ENCODE results near the gene GPA33. TPM values are rescaled to one million over a fixed set of nuclear protein-coding genes. Genes with fewer than 3 reads are reported as not detected.

The GPA33 gene
- total RNA-seq, 1 experiment from 2014 or later = not detected

- Histone ChIP-seq H3K9ac (ENCODE audit: extremely low read depth, insufficient read length, low read length) (no peak overlapping the region), H4K91ac (ENCODE audit: insufficient read length, low read depth, low read length) (no peak overlapping the region), H3K4me2 (ENCODE audit: insufficient read depth, insufficient read length, low read length) (no peak overlapping the region), H3K23me2 (ENCODE audit: insufficient read length, low read depth, low read length, poor library complexity, severe bottlenecking) (no peaks in the 10 kb centered on the region), H3T11ph (ENCODE audit: low read length) (no peak overlapping the region), H4K5ac (ENCODE audit: insufficient read length, low read depth, low read length) (no peak overlapping the region), H3K27ac (ENCODE audit: insufficient read length, low read depth, low read length) (no peak overlapping the region), H3K9me3 (ENCODE audit: control insufficient read depth, low read depth, low read length) (no peaks in the 10 kb centered on the region), H4K8ac (replicated peaks; ENCODE audit: insufficient read length, low read depth, low read length) (no peak overlapping the region), H3K4me1 (ENCODE audit: insufficient read depth, low read length) (no peaks in the 10 kb centered on the region), H3K27me3 (ENCODE audit: insufficient read depth, low read length) (no peaks in the 10 kb centered on the region), H3K14ac (ENCODE audit: insufficient read depth, low read length) (no peak overlapping the region), H3K23ac (ENCODE audit: insufficient read length, low read depth, low read length) (no peak overlapping the region), H3K56ac (ENCODE audit: insufficient read length, low read depth, low read length) (no peak overlapping the region), H2AFZ (ENCODE audit: low read length) (no peak overlapping the region), H2BK120ac (ENCODE audit: low read depth, low read length, poor library complexity, severe bottlenecking) (no peak overlapping the region), H3K79me2 (ENCODE audit: insufficient read depth, low read length) (no peaks in the 10 kb centered on the region), H2AK5ac (ENCODE audit: insufficient read length, low read length) (no peak overlapping the region), H4K20me1 (ENCODE audit: control insufficient read depth, insufficient read depth, insufficient read length) (no peaks in the 10 kb centered on the region), H3K4ac (ENCODE audit: low read depth, low read length) (no peak overlapping the region), H2BK15ac (ENCODE audit: low read depth, low read length) (no peak overlapping the region), H2BK5ac (ENCODE audit: insufficient read length, low read length) (no peak overlapping the region), H3K79me1 (ENCODE audit: insufficient read depth, low read depth, low read length, poor library complexity, severe bottlenecking) (no peaks in the 10 kb centered on the region), H2BK12ac (ENCODE audit: insufficient read length, low read depth, low read length) (no peak overlapping the region), H3K18ac (ENCODE audit: insufficient read length, low read depth, low read length) (no peak overlapping the region), H2BK20ac (ENCODE audit: low read depth, low read length, poor library complexity, severe bottlenecking) (no peak overlapping the region)
- no CpG with 5 or more reads among the region's 3 CpGs for WGBS (ENCODE audit: extremely low coverage, insufficient read length, low lambda C conversion rate)
- no peak for DNase-seq
- peaks cover 11% of the 10 kb centered on the region; the same call in 1 of the 2 replicates for H3K27me3 Mint-ChIP-seq (ENCODE audit: low read depth)
- no peaks in the 10 kb centered on the region; a peak in 1 of 7 replicates for H3K36me3 Mint-ChIP-seq (ENCODE audit: insufficient read depth in 1 of 3, low read depth in 3 of 3)
- H3K4me3 Mint-ChIP-seq = no peak overlapping the region
- no peaks in the 10 kb centered on the region for H3K9me3 Mint-ChIP-seq
- H3K4me1 Mint-ChIP-seq = peaks cover 4 to 8% of the 10 kb centered on the region in 2 experiments
- H3K27ac Mint-ChIP-seq = no peak overlapping the region
- TF ChIP-seq CTCF (conservative IDR thresholded peaks at IDR 0.05) = no peak
Observed at GRCh38 chr1:167054531-167054930, 35.6 kb downstream of the GPA33 start.
